Stimulated activated naive CD8-positive, alpha-beta T cell treated with anti-CD3 and anti-CD28 coated beads, Interleukin-15, amount 100 ng/mL, for 72 hours (primary cell): ENCODE data around the gene PWWP2A.
"Not testable (repeated sequence)": the region's sequence is repeated elsewhere in the genome, so short reads cannot be mapped to it uniquely, and the experiment has no call there.

Experiments
- ATAC-seq: fragments of 150-1000 bp; cut with Tn5 transposase; 2 replicates; pipeline ENCODE4 v1.10.0; 2021; ENCODE audit warnings: mild to moderate bottlenecking, moderate library complexity
- DNase-seq, 2 donors: peaks; one replicate each; pipeline ENCODE4 v3.0.0; 2021 to 2022
- H3K27ac Mint-ChIP-seq, 2 donors: one replicate each; pipeline ENCODE4 v1.8.0; 2022; ENCODE audit warnings: mild to moderate bottlenecking in 2 of 2, mixed read lengths in 2 of 2, moderate library complexity in 2 of 2
- H3K27me3 Mint-ChIP-seq: one replicate; pipeline ENCODE4 v1.8.0; 2022; ENCODE audit warnings: mixed read lengths
- H3K4me1 Mint-ChIP-seq: one replicate; pipeline ENCODE4 v1.8.0; 2022; ENCODE audit warnings: mild to moderate bottlenecking, mixed read lengths
- H3K4me3 Mint-ChIP-seq, 2 donors: one replicate each; pipeline ENCODE4 v1.8.0; 2022; ENCODE audit warnings: mild to moderate bottlenecking in 2 of 2, mixed read lengths in 2 of 2, moderate library complexity in 1 of 2
- H3K9me3 Mint-ChIP-seq, 2 donors: one replicate each; pipeline ENCODE4 v1.8.0; 2022; ENCODE audit warnings: mixed read lengths in 2 of 2

Gene PWWP2A

DNA sequence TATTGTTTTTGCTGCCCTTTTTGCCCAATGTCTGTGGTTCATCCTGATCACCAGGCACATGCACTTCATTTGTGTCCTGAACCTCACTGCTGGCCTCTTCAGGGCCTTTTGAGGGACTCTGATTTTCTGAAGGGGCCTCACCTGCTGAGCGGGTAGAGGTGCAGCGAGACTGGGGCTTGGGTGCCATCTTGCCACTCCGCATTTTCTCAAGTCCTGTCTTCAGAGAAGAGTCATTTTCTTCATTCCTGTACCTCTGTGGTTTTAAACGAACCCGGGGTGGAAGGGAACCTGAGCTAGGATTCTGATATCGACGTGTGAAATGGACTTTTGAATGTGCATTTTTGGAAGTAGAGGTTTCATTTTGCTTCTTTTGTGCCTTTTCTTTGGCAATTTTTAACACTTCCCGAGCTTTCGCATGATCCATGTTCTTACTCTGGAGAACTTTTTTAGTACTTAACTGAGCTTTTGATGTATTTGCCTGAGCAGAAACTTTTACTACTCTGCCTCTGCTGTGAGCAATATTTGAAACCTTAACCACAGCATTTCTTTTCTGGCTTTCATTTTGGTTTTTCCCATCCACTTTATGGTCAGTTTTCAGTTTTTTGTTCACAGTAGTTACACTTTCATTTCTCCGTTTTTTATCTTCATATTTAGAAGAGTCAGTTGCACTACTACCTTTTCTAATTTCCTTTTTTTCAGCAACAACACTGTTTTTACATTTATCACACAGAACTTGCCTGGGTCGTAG is 26.1 kb downstream of the PWWP2A start:
- Mint-ChIP-seq H3K27me3 (no peaks in the 10 kb centered on the region), H3K9me3 (no peaks in the 10 kb centered on the region), H3K4me1 (peaks cover 28% of the 10 kb centered on the region), H3K4me3 (peak overlapping the region in 1 of 2 donors; percentile 28), H3K27ac (peak overlapping the region; percentile 47 to 65)
- no peak for DNase-seq
- no peak for ATAC-seq

DNA sequence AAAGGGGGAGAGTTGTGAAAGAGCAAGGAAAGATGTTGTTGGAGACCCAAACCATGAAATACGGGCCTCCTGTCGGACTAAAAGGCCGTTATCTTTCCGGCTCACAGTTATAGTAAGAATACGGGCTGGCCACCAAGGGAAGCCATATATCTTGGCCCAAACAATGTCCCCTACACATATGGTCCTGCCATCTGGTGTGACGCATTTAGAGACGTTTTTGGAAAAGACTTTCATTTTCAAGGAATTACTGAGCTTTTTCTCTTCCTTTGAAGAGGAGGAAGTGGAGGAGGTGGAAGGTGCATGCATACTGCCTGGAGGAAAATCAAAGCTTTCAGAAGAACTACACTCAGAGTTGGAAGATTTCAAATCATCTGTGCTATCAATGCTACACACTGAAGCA is 26.7 kb downstream of the PWWP2A start:
- Mint-ChIP-seq H3K27ac (no peak overlapping the region), H3K4me3 (no peak overlapping the region), H3K27me3 (no peaks in the 10 kb centered on the region), H3K9me3 (no peaks in the 10 kb centered on the region), H3K4me1 (peaks cover 28% of the 10 kb centered on the region)
- ATAC-seq: no peak
- DNase-seq: no peak

DNA sequence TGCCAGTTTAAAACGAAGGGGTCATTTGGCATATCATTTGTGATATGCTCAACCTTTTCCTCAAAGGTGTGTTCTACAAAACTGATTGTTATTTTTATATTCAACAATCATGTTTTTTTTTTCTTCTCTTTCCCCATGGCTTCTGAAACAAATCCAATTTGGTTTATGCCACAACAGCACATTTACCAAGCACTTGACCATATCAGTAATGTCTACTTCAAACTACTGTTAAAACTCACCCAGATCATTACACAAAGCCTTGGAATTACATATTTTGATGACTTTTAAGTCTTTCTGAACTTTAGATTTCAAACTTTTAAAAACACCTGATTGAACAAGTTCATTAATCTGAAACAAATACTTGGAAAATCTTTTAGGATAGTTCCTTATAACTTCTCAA is 29.2 kb downstream of the PWWP2A start:
- Mint-ChIP-seq H3K4me1 (peaks cover 28% of the 10 kb centered on the region), H3K9me3 (no peaks in the 10 kb centered on the region), H3K27ac (no peak overlapping the region), H3K4me3 (no peak overlapping the region), H3K27me3 (no peaks in the 10 kb centered on the region)
- ATAC-seq (no peak), DNase-seq (no peak)

DNA sequence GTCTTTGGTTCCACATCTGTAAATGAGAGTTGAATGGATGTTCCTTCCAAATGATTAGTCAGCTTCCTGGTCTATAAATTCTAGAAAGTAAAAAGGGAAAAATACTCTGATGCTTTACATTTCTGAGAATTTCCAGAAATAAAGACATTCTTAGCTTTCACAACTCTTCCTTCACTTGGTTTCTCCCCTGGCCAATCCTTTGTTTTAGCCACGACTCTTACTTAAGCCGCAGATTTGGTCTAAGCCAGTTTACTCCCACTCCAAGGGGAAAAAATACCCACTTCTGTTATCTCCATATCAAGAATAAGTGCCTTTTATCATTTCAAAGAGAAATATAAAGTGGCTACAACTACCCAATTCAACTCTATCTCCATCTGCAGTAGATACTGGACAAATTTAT is 29.7 kb downstream of the PWWP2A start:
- H3K4me3 Mint-ChIP-seq: no peak overlapping the region
- no peaks in the 10 kb centered on the region for H3K27me3 Mint-ChIP-seq
- H3K9me3 Mint-ChIP-seq: no peaks in the 10 kb centered on the region
- H3K27ac Mint-ChIP-seq: no peak overlapping the region
- DNase-seq (no peak), ATAC-seq (no peak)
- peaks cover 26% of the 10 kb centered on the region for H3K4me1 Mint-ChIP-seq

DNA sequence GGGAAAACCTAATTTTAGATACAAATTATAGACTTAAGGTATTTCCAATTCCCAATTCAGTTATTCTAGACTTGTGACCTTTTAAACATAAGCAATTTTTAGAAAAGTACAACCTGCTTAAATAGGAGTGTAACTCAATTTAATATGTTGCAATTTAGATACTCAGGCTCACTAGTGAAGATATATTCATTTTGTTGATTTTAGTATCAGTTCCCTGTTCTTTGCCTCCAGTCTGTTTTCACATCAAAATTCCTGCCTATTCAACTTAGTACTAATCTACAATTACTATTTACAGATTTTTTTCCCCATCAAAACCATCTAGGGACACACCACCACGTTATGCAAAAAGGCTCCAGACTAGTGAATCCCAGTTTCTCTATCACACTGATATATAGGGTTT is 30.4 kb downstream of the PWWP2A start:
- DNase-seq (no peak), ATAC-seq (no peak)
- H3K4me1 Mint-ChIP-seq: peaks cover 19% of the 10 kb centered on the region
- no peaks in the 10 kb centered on the region for H3K27me3 Mint-ChIP-seq
- H3K9me3 Mint-ChIP-seq: no peaks in the 10 kb centered on the region
- no peak overlapping the region for H3K27ac Mint-ChIP-seq
- no peak overlapping the region for H3K4me3 Mint-ChIP-seq

DNA sequence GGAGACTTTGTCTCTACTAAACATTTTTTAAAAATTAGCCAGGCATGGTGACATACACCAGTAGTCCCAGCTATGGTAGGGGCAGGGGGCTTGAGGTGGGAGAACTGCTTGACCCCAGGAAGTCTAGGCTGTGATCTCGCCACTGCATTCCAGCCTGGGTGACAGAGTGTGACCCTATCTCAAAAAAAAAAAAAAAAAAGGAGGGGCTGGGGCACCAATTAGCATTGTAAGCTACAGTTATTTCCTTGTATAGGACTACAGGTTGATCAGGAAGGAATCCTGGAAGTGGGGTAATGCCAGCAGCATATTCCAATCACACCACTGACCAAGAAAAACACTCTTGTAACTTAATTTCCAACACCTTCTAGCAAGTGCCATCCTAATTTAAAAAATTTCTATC is 32.1 kb downstream of the PWWP2A start:
- Mint-ChIP-seq H3K4me3 (no peak overlapping the region), H3K27ac (no peak overlapping the region), H3K9me3 (no peaks in the 10 kb centered on the region), H3K4me1 (peaks cover 3% of the 10 kb centered on the region), H3K27me3 (no peaks in the 10 kb centered on the region)
- no peak for ATAC-seq
- no peak for DNase-seq

DNA sequence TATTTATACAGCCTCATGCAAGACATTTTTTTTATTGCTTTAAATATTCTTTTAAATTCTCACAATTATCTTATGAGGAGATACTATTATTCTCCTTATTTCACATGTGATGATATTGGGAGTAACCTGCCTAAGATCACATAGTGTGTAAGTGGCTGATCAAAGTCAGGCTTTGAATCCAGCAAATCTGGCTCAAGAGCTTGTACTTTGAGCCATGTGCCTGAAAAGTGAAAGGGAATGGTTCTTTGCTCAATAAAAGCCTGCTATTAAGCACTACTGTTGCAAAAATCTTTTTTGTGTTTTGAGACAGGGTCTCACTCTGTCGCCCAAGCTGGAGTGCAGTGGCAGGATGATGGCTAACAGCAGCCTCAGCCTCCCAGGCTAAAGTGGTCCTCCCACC is 35.1 kb downstream of the PWWP2A start:
- DNase-seq: no peak
- no peaks in the 10 kb centered on the region for H3K4me1 Mint-ChIP-seq
- no peak overlapping the region for H3K4me3 Mint-ChIP-seq
- no peaks in the 10 kb centered on the region for H3K27me3 Mint-ChIP-seq
- no peak overlapping the region for H3K27ac Mint-ChIP-seq
- no peaks in the 10 kb centered on the region for H3K9me3 Mint-ChIP-seq
- ATAC-seq: no peak

DNA sequence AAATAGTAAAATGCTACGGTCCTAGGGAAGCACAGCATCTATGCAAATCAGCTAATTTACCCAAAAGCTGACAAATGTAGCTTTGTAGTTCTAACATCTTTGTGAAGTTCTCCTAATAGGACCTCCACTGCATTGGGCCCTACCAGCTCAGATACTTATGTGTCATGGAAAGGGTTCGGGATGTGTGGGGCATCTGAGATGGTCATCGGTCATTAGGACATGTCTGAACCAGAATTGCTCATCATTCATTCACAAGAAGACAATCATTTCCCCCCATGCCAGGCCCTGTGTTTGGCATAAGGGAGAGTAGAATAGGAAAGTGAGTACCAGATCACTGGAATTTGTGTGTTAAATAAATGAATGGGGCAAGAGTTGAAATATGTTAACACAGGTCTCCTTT is 35.7 kb downstream of the PWWP2A start:
- Mint-ChIP-seq H3K9me3 (no peaks in the 10 kb centered on the region), H3K27ac (no peak overlapping the region), H3K27me3 (no peaks in the 10 kb centered on the region), H3K4me1 (no peaks in the 10 kb centered on the region), H3K4me3 (no peak overlapping the region)
- DNase-seq (no peak), ATAC-seq (no peak)

DNA sequence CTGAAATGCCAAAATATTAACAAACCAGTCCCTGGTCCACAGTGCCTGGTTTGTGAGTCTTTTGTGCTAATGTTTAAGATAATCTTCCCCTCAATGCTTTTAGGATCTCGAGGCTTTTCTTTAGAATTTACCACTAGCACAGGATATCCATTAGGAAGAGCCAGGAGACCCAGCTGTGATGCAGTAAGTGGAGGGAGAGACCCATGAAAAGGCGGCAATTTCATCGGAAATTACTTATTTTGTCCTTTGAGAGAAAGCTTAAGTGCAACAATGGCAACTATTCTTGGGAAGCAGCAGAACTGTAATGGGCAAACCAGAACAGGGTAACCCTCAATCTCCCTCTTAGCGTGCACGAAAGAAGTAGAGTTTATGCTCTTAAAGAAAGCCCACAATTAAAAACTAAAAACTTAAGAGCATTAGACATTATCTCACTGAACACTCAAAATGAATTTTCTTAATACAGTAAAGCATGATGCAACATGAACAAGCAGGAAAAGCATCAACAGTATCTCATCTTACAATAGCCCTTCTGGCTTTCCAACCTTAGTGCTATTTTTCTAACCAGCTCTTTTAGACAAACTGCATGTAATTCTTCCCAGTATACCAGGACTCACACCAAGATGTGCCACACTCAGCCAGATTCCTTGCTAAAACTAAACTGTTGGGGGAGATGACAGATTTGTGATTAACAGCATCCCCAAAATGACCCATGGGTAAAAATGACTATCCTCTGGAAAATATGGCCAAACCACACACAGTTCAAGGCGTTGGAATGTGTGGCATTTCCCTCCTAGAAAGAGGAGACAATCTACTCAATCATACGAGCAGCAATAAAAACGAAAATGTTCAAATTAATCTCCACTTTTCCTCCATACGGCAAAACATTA is 36.4 kb downstream of the PWWP2A start:
- Mint-ChIP-seq H3K9me3 (no peaks in the 10 kb centered on the region), H3K4me3 (no peak overlapping the region), H3K4me1 (no peaks in the 10 kb centered on the region), H3K27me3 (no peaks in the 10 kb centered on the region), H3K27ac (no peak overlapping the region)
- ATAC-seq: no peak
- no peak for DNase-seq

DNA sequence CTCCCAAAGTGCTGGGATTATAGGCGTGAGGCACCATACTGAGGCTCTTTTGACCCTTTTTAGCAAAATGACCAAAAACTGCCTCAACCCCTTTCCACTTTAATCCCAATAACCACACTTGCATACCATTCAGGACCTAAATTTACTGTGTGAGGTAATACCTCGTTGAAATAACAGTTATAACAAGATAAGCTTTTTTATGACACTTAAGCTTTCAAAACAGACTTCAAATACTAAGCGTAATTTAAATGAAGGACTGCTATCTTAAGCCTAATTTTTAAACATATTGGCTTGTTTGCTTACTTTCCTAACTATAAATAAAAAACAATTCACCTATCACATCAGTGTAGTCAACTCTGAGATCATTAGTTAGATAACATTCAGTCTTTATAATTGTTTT is 37.8 kb downstream of the PWWP2A start:
- no peak overlapping the region for H3K4me3 Mint-ChIP-seq
- no peaks in the 10 kb centered on the region for H3K27me3 Mint-ChIP-seq
- no peak for DNase-seq
- no peak overlapping the region for H3K27ac Mint-ChIP-seq
- H3K9me3 Mint-ChIP-seq: no peaks in the 10 kb centered on the region
- ATAC-seq: no peak
- no peaks in the 10 kb centered on the region for H3K4me1 Mint-ChIP-seq

DNA sequence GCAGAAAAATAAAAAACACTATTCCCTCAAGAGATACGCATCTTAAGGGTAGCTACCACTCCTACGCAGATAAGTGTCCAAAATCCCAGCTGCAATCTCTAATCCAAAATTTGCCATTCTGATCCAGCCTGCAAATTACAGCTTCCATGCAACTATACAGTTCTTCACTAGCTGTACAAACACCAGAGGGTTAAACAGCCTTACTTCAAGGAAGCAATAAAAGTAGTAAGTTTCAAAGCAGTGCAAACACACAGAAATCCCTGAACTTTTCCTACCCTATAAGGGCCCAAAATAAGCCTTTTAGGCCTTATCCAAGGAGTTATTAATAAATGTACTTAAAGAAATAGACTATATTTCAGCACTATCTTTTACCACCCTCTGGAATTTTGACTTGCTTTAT is 39.5 kb downstream of the PWWP2A start:
- DNase-seq (no peak), ATAC-seq (no peak)
- H3K9me3 Mint-ChIP-seq: no peaks in the 10 kb centered on the region
- no peaks in the 10 kb centered on the region for H3K27me3 Mint-ChIP-seq
- H3K4me3 Mint-ChIP-seq: no peak overlapping the region
- H3K27ac Mint-ChIP-seq: no peak overlapping the region
- H3K4me1 Mint-ChIP-seq: no peaks in the 10 kb centered on the region

DNA sequence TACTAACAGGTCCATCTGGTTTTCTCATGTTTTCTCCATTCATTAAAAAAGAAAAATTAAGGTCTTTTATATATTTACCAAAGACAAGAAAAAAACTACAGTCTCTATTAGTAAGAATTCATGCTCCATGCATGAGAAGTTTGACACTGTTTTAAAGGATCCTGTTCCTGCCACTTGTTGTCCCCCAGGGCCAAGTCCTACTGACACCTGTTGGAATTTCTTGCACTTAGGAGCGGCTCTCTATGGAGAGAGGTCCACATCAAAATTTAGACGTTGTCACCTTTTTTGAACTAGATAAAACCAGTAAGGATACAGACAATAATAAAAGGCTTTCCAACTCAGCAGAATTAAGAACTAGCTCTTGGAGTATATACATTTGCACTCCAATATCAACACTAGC is 42.3 kb downstream of the PWWP2A start:
- H3K9me3 Mint-ChIP-seq: no peaks in the 10 kb centered on the region
- no peaks in the 10 kb centered on the region for H3K27me3 Mint-ChIP-seq
- ATAC-seq (no peak), DNase-seq (no peak)
- no peak overlapping the region for H3K27ac Mint-ChIP-seq
- no peak overlapping the region for H3K4me3 Mint-ChIP-seq
- no peaks in the 10 kb centered on the region for H3K4me1 Mint-ChIP-seq

DNA sequence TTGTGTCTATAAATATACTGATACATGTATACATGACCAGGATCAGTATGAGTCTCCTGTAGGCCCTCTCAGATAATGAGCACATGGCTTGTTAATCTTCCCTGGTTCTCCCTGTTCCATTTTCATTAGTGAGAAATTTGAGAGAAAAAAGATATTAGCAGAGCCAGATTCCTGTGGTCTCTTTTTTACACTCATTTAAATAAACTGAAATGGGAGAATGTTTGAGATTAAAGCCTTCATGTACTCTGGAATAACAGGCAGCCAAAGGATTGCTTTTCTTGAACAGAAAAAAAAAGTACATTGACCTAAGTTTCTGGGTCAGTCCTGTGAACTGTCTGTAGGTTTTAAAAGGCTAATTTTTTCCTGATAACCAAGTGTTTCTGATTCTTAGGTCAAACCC is 44.2 kb downstream of the PWWP2A start:
- no peak for ATAC-seq
- H3K4me1 Mint-ChIP-seq: no peaks in the 10 kb centered on the region
- H3K27ac Mint-ChIP-seq: no peak overlapping the region
- DNase-seq: no peak
- H3K9me3 Mint-ChIP-seq: no peaks in the 10 kb centered on the region
- H3K27me3 Mint-ChIP-seq: no peaks in the 10 kb centered on the region
- H3K4me3 Mint-ChIP-seq: no peak overlapping the region

DNA sequence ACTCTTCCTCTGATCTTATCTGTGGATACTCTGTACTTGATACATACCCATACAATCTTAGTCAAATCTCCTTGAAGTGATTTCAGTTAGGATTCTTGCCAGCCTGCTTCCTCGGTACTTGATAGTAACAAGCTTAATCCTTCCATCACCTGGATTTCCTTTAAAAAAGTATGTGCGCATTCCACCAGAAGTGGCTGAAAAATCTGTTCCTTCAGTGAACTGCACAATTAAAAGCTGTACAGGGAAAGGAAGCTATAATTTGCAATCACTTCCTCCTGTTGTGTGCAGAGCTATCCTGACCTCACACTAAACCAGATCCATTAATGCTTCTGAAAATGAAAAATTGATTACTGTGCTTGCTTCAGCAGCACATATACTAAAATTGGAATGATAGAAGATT is 47.3 kb downstream of the PWWP2A start:
- ATAC-seq (no peak), DNase-seq (no peak)
- no peaks in the 10 kb centered on the region for H3K27me3 Mint-ChIP-seq
- H3K27ac Mint-ChIP-seq: no peak overlapping the region
- no peak overlapping the region for H3K4me3 Mint-ChIP-seq
- H3K4me1 Mint-ChIP-seq: no peaks in the 10 kb centered on the region
- H3K9me3 Mint-ChIP-seq: no peaks in the 10 kb centered on the region

DNA sequence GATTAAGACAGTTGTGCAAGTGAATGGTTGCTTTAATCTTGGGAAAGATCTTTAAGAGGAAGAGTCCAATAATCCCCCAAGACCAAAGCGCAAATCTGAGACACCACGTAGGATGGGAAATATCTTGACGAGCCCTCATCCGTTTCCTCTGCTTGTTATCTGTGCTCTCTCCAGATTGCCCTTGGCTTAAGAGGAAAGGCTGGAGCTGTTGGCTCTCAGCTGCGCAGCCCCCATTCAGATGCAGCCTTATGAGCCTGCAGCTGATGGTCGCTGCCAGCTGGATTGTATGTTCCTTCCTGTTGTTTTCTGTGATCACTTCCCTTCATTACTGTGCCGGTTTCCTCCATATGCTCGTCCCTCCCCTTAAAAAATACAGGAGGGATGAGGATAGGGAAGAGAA is 47.7 kb downstream of the PWWP2A start:
- no peak for DNase-seq
- Mint-ChIP-seq H3K27ac (no peak overlapping the region), H3K27me3 (no peaks in the 10 kb centered on the region), H3K4me1 (no peaks in the 10 kb centered on the region), H3K9me3 (no peaks in the 10 kb centered on the region), H3K4me3 (no peak overlapping the region)
- no peak for ATAC-seq

DNA sequence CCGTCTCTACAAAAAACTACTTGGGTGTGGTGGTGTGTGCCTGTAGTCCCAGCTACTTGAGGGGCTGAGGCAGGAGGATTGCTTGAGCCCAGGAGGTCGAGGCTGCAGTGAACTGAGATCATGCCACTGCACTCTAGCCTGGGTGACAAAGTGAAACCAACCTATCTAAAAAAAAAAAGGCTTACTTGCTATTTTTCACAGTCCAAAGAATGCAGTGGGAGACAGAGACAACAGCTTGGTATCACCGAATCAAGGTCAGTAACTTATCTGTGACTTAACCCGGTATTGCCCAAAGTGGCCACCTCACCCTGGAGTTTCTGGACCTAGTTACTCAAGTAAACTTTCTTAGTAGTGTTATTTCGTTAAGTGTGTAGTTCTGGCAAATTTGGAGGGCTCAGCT is 50.1 kb downstream of the PWWP2A start:
- DNase-seq, H3K4me1 Mint-ChIP-seq, H3K4me3 Mint-ChIP-seq, H3K27ac Mint-ChIP-seq, H3K9me3 Mint-ChIP-seq, ATAC-seq, H3K27me3 Mint-ChIP-seq: not testable (repeated sequence)
